H1 (cell line): ENCODE measurements around the gene MYO9A. TPM values are rescaled to one million over a fixed set of nuclear protein-coding genes. Genes with fewer than 3 reads are reported as not detected.

ENCODE experiments used
- CTCF ChIA-PET: fragments of 300-600 bp; sonication (Branson Sonifier 250); formaldehyde crosslinking; loops from one replicate; lab custom pipeline; 2021; ENCODE audit not compliant: partially characterized antibody; lab: Charles Lee
- POLR2A ChIA-PET: fragments of 300-600 bp; sonication (Branson Sonifier 250); formaldehyde crosslinking; loops from one replicate; lab custom pipeline; 2021; ENCODE audit warnings: inconsistent platforms; ENCODE audit not compliant: partially characterized antibody; lab: Charles Lee
- DNase-seq, 2 experiments: peaks; one replicate each; pipeline versions ENCODE4 v3.0.0 to v3.0.0-alpha.2; 2010 to 2022; ENCODE audit warnings: low spot score in 2 of 2, low read depth in 1 of 2, mixed read lengths in 1 of 2
- FAIRE-seq: peaks from 2 replicates; lab custom pipeline; 2011; peaks lifted over from hg19 to GRCh38; lab: Jason Lieb, UNC
- H2AFZ ChIP-seq: 2 replicates; pipeline ENCODE4 v1.8.1; 2012; ENCODE audit warnings: low read length, inconsistent platforms
- H2AK5ac ChIP-seq: 2 replicates; pipeline ENCODE4 v1.6.1; 2013; ENCODE audit warnings: low read depth, low read length
- H2BK120ac ChIP-seq: replicated peaks from 2 replicates; pipeline ENCODE3; 2013; ENCODE audit warnings: low read depth, low read length, inconsistent platforms
- H2BK12ac ChIP-seq: 2 replicates; pipeline ENCODE4 v1.6.1; 2013; ENCODE audit warnings: low read depth, low read length
- H2BK15ac ChIP-seq: 2 replicates; pipeline ENCODE4 v1.6.1; 2013; ENCODE audit warnings: low read length
- H2BK20ac ChIP-seq: 2 replicates; pipeline ENCODE4 v1.6.1; 2013; ENCODE audit warnings: low read length
- H2BK5ac ChIP-seq: 2 replicates; pipeline ENCODE4 v1.6.1; 2013; ENCODE audit warnings: low read depth, low read length
- H3K14ac ChIP-seq: 2 replicates; pipeline ENCODE4 v1.6.1; 2013; ENCODE audit warnings: inconsistent platforms; ENCODE audit not compliant: insufficient read length
- H3K18ac ChIP-seq: 2 replicates; pipeline ENCODE4 v1.6.1; 2013; ENCODE audit warnings: low read length; ENCODE audit errors: extremely low read depth
- H3K23ac ChIP-seq: 2 replicates; pipeline ENCODE4 v1.6.1; 2013; ENCODE audit warnings: inconsistent platforms; ENCODE audit not compliant: insufficient read length
- H3K23me2 ChIP-seq: 2 replicates; pipeline ENCODE4 v1.6.1; 2013; ENCODE audit warnings: low read depth, low read length
- H3K27ac ChIP-seq: 2 replicates; pipeline ENCODE4 v1.6.1; 2011; ENCODE audit warnings: low read depth, low read length, inconsistent platforms
- H3K27me3 ChIP-seq, 4 experiments: replicated peaks in 1 of 4; 1 replicate in 1 of 4; 2 replicates in 3 of 4; pipeline versions ENCODE4 v1.6.1 to v1.8.1; 2011 to 2013; ENCODE audit warnings: low read length in 3 of 4, mild to moderate bottlenecking in 3 of 4, inconsistent platforms in 2 of 4, mixed read lengths in 2 of 4, moderate library complexity in 1 of 4; ENCODE audit not compliant: control insufficient read depth in 3 of 4, insufficient read depth in 3 of 4; ENCODE audit errors: extremely low read depth in 1 of 4
- H3K36me3 ChIP-seq, 4 experiments: 2 replicates each; pipeline versions ENCODE4 v1.6.1 to v1.8.1; 2011 to 2013; ENCODE audit warnings: mild to moderate bottlenecking in 4 of 4, low read length in 3 of 4, moderate library complexity in 2 of 4, control low read depth in 1 of 4, inconsistent platforms in 1 of 4; ENCODE audit not compliant: insufficient read depth in 4 of 4, control insufficient read depth in 2 of 4
- H3K4ac ChIP-seq: replicated peaks from 2 replicates; pipeline ENCODE3; 2013; ENCODE audit warnings: low read length, low read depth, mixed read lengths, inconsistent platforms; ENCODE audit not compliant: insufficient read length
- H3K4me1 ChIP-seq, 4 experiments: replicated peaks in 1 of 4; 1 replicate in 1 of 4; 2 replicates in 3 of 4; pipeline versions ENCODE4 v1.6.1 to v1.8.1; 2011 to 2013; ENCODE audit warnings: low read length in 3 of 4, inconsistent platforms in 2 of 4, mixed read lengths in 1 of 4; ENCODE audit not compliant: insufficient read depth in 4 of 4, control insufficient read depth in 3 of 4
- H3K4me2 ChIP-seq, 2 experiments: 2 replicates each; pipeline versions ENCODE4 v1.6.1 to v1.8.1; 2011 to 2013; ENCODE audit warnings: low read depth in 2 of 2, low read length in 2 of 2, control low read depth in 1 of 2, inconsistent platforms in 1 of 2, mild to moderate bottlenecking in 1 of 2; ENCODE audit not compliant: insufficient read depth in 1 of 2
- H3K4me3 ChIP-seq, 4 experiments: fragments of 200-600, 300-600 bp in 1 of 4; sonication (generic), shearing (Covaris generic), sonication (Bioruptor Twin) in 1 of 4; 2 replicates each; pipeline versions ENCODE4 v1.5.1 to v1.8.1; 2011 to 2016; ENCODE audit warnings: low read length in 4 of 4, low read depth in 3 of 4, control low read depth in 2 of 4, inconsistent platforms in 2 of 4, mild to moderate bottlenecking in 2 of 4, mixed read lengths in 1 of 4, moderate library complexity in 1 of 4; ENCODE audit not compliant: insufficient read depth in 2 of 4; ENCODE audit errors: extremely low read depth in 1 of 4
- H3K56ac ChIP-seq: replicated peaks from 2 replicates; pipeline ENCODE3; 2013; ENCODE audit warnings: low read depth, mild to moderate bottlenecking, mixed read lengths, low read length, inconsistent platforms; ENCODE audit not compliant: insufficient read length
- H3K79me1 ChIP-seq: 2 replicates; pipeline ENCODE4 v1.6.1; 2013; ENCODE audit warnings: low read depth, low read length, control low read depth
- H3K79me2 ChIP-seq, 2 experiments: 2 replicates each; pipeline versions ENCODE4 v1.6.1 to v1.8.1; 2012 to 2013; ENCODE audit warnings: low read length in 2 of 2, mild to moderate bottlenecking in 2 of 2, inconsistent platforms in 1 of 2; ENCODE audit not compliant: insufficient read depth in 2 of 2, control insufficient read depth in 1 of 2
- H3K9ac ChIP-seq, 4 experiments: replicated peaks in 1 of 4; 1 replicate in 1 of 4; 2 replicates in 3 of 4; pipeline versions ENCODE4 v1.6.1 to v1.8.1; 2011 to 2013; ENCODE audit warnings: low read depth in 3 of 4, low read length in 3 of 4, control low read depth in 2 of 4, mild to moderate bottlenecking in 2 of 4, moderate library complexity in 2 of 4, inconsistent platforms in 1 of 4; ENCODE audit errors: extremely low read depth in 1 of 4
- H3K9me3 ChIP-seq, 2 experiments: 2 replicates each; pipeline versions ENCODE4 v1.6.1 to v1.8.1; 2012 to 2013; ENCODE audit warnings: mild to moderate bottlenecking in 2 of 2, moderate library complexity in 2 of 2, control low read depth in 1 of 2, inconsistent platforms in 1 of 2, low read depth in 1 of 2, low read length in 1 of 2, mixed read lengths in 1 of 2; ENCODE audit not compliant: insufficient read depth in 2 of 2
- H4K20me1 ChIP-seq, 2 experiments: replicated peaks in 1 of 2; 2 replicates each; pipeline versions ENCODE3 to v1.8.1; 2011 to 2013; ENCODE audit warnings: inconsistent platforms in 2 of 2, low read length in 2 of 2, mild to moderate bottlenecking in 1 of 2; ENCODE audit not compliant: insufficient read depth in 2 of 2, control insufficient read depth in 1 of 2
- H4K5ac ChIP-seq: 2 replicates; pipeline ENCODE4 v1.6.1; 2013; ENCODE audit warnings: low read length, low read depth, mixed read lengths, inconsistent platforms; ENCODE audit not compliant: insufficient read length
- H4K8ac ChIP-seq: 2 replicates; pipeline ENCODE4 v1.8.0; 2013; ENCODE audit warnings: mild to moderate bottlenecking, moderate library complexity, low read length, inconsistent platforms; ENCODE audit not compliant: insufficient read depth; ENCODE audit errors: extremely low read depth
- H4K91ac ChIP-seq: replicated peaks from 2 replicates; pipeline ENCODE3; 2013; ENCODE audit warnings: low read length, mixed read lengths, inconsistent platforms; ENCODE audit not compliant: insufficient read length
- FOSL1 ChIP-seq: IDR thresholded peaks from 2 replicates; pipeline ENCODE4 v1.6.1; 2011; ENCODE audit warnings: mild to moderate bottlenecking, low read depth, low read length, moderate library complexity; ENCODE audit not compliant: insufficient read depth
- SP1 ChIP-seq: IDR thresholded peaks from 2 replicates; pipeline ENCODE4 v1.6.1; 2011; ENCODE audit warnings: low read depth, low read length
- WGBS, 2 experiments: shearing (Covaris generic) in 1 of 2; methylation state at CpG; one replicate each; pipeline versions ENCODE4 v1.1.6 to v1.1.7; 2013 to 2015; ENCODE audit warnings: low lambda C conversion rate in 2 of 2, mixed read lengths in 2 of 2, inconsistent platforms in 1 of 2, low coverage in 1 of 2, missing lambda C conversion rate in 1 of 2; ENCODE audit not compliant: insufficient replicate concordance in 2 of 2, insufficient coverage in 1 of 2, insufficient read length in 1 of 2; ENCODE audit errors: extremely low coverage in 1 of 2, missing lambda C conversion rate in 1 of 2; 5-methylcytosine and 5-hydroxymethylcytosine counted together
- polyA plus RNA-seq, 7 experiments: library from polyadenylated mRNA; depleted of rRNA in 3 of 7; stranded (reverse) in 5 of 7; unstranded in 2 of 7; fragments of >200 nt in 5 of 7; fragments of 200-250 nt in 2 of 7; gene quantifications; 1 replicate in 5 of 7; 2 replicates in 1 of 7; 4 replicates in 1 of 7; pipeline versions ENCODE4 v1.2.1 to v1.2.3, GENCODE V29; 2011 to 2013; ENCODE audit warnings: missing spikeins in 2 of 7, mixed read lengths in 2 of 7
- total RNA-seq: library from RNA; stranded (reverse); fragmentation: NEBNext Ultra II Directional; extraction: Animal tissue kit (Norgen Biotek cat#: 25700); gene quantifications from 2 replicates; pipeline ENCODE4 v1.2.1, GENCODE V29; 2021

Gene MYO9A
- total and polyA plus RNA-seq, 2 of the 8 experiments (the other 6 are each of a cell fraction or from before 2014, with no cell fraction given) = 3.9 to 26.0 TPM

GRCh38 chr15:72154316-72154715, 36.4 kb upstream of the MYO9A start:
- Histone ChIP-seq H2BK20ac (no peak overlapping the region), H3K79me1 (no peaks in the 10 kb centered on the region), H3K23me2 (no peaks in the 10 kb centered on the region; the same call in 1 of the 2 replicates), H3K4me3 (no peak overlapping the region), H2AFZ (no peak overlapping the region), H3K18ac (no peak overlapping the region), H2BK15ac (no peak overlapping the region), H4K5ac (no peak overlapping the region), H3K27me3 (peaks cover 0 to 4% (median 0%) of the 10 kb centered on the region in 4 experiments; a peak in 2 of 7 replicates), H2BK5ac (no peak overlapping the region), H3K4me2 (no peak overlapping the region), H3K4me1 (no peaks in the 10 kb centered on the region), H4K8ac (no peak overlapping the region), H3K36me3 (no peaks in the 10 kb centered on the region), H2BK12ac (no peak overlapping the region; the same call in 1 of the 2 replicates), H4K20me1 (no peaks in the 10 kb centered on the region), H3K9ac (no peak overlapping the region), H3K9me3 (no peaks in the 10 kb centered on the region), H3K14ac (no peak overlapping the region), H3K56ac (no peak overlapping the region), H3K23ac (no peak overlapping the region), H3K4ac (no peak overlapping the region), H3K79me2 (no peaks in the 10 kb centered on the region), H3K27ac (no peak overlapping the region), H4K91ac (no peak overlapping the region), H2AK5ac (no peak overlapping the region), H2BK120ac (no peak overlapping the region)
- ChIA-PET POLR2A (interaction anchor here (1.1 kb wide), 1 partner anchor 35 kb away, joined by 3 read pairs; no protein-coding TSS in a partner anchor), CTCF (interaction anchor here (0.6 to 2.9 kb wide), 9 partner anchors 8 to 402 kb away, joined by 3 to 9 read pairs (median 4); no protein-coding TSS in a partner anchor)
- 91% methylated on average over 7 of the region's 7 CpGs; no CpG with 5 or more reads in 1 of the 2 experiments for WGBS, 2 experiments
- FAIRE-seq = no peak
- DNase-seq = peak in 1 of 2 experiments; percentile 11
- TF ChIP-seq SP1 (no peak), FOSL1 (no peak)
